A549 (cell line): Measurements from ENCODE around the gene HOXA13.

Source experiments
- CEBPB ChIP-seq, 2 experiments: fragments of >200 bp in 1 of 2; sonication (Bioruptor Twin) in 1 of 2; formaldehyde crosslinking in 1 of 2; IDR thresholded peaks; 2 replicates each; pipeline ENCODE4 v1.6.1; 2012 to 2016
- HOXB5 ChIP-seq: fragments of 250-450 bp; sonication (Bioruptor Pico); IDR thresholded peaks from 2 replicates; pipeline ENCODE4 v1.5.0; 2020; ENCODE audit warnings: mild to moderate bottlenecking, moderate library complexity
- NR3C1 ChIP-seq: fragments of >200 bp; sonication (Bioruptor Twin); formaldehyde crosslinking; IDR thresholded peaks from 3 replicates; pipeline ENCODE4 v1.6.1; 2017
- PBX3 ChIP-seq: IDR thresholded peaks from 2 replicates; pipeline ENCODE4 v1.6.1; 2012
- RAD21 ChIP-seq, 2 experiments: fragments of >200 bp in 1 of 2; sonication (Bioruptor Twin) in 1 of 2; formaldehyde crosslinking in 1 of 2; IDR thresholded peaks in 1 of 2; conservative IDR thresholded peaks in 1 of 2; 2 replicates in 1 of 2; 3 replicates in 1 of 2; pipeline ENCODE4 v1.6.1; 2012 to 2018; ENCODE audit warnings: inconsistent platforms in 1 of 2
- SMC3 ChIP-seq: fragments of >200 bp; sonication (Bioruptor Twin); formaldehyde crosslinking; IDR thresholded peaks from 3 replicates; pipeline ENCODE4 v1.6.1; 2018; ENCODE audit warnings: inconsistent platforms
- TF ChIP-seq, protein P1 (sequence below): IDR thresholded peaks from 2 replicates; pipeline ENCODE4 v1.6.1; 2012
- TF ChIP-seq, protein P2 (sequence below): fragments of >200 bp; sonication (Bioruptor Twin); formaldehyde crosslinking; IDR thresholded peaks from 3 replicates; pipeline ENCODE4 v1.5.1; 2016
- TF ChIP-seq, protein P3 (sequence below): fragments of 200-600 bp; sonication (generic); IDR thresholded peaks from 2 replicates; pipeline ENCODE4 v1.6.1; 2016; ENCODE audit warnings: antibody characterized with exemption, mild to moderate bottlenecking, moderate library complexity

DNA sequence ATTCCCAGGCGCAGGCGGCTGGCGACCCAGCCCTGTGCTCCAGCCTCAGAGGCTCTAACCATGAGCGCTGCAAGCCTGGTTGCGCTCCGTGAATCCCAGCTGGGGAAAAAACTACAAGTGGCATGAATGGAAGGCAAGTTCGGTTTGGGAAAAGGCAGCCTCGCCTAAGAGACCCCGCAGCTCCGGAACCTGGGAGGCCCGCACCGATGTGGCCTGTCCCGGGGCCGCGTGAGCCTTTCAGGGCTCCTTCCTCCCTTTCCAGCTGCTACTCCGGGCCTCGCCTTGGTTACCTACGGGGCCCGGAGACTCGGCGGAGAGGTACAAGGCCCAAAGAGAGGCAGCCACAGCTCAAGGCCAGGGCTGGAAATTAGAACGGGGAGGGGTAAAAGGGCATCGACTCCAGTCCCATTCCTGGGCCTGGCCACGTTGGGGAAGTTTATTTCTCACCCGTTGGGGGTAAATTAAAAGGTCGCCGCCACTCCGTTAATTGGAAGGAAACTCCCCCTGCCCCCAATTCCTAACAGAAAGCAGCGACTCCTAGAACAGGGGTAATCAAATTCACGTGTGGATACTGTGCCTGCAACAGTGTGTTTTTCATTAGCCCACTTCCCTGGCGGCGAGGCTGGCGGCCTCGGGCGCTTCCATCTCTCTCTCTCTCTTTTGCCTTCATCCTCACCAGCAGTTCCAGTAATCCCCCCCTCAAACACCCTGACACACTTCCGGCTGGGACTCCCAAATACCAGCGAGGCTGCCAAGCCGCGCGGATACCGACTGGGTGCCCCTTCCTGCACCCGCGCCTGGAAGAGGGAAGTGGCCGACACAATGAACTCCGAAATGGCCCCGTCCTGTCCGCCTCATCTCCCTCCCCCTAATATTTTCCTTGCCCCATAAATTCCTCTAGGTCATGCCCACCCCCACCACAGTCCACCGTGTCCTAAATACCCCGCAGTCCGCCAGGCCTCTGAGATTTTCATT is 33.1 kb downstream of the HOXA13 start:
- TF ChIP-seq RAD21 (conservative IDR thresholded peaks at IDR 0.05 in 1 of 2, IDR thresholded peaks at IDR 0.05 in 1 of 2) (no peak), NR3C1 (no peak), CEBPB (IDR thresholded peaks at IDR 0.05) (no peak), HOXB5 (no peak), SMC3 (no peak), PBX3 (no peak)
- TF ChIP-seq, protein P1, sequence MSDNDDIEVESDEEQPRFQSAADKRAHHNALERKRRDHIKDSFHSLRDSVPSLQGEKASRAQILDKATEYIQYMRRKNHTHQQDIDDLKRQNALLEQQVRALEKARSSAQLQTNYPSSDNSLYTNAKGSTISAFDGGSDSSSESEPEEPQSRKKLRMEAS: no peak
- TF ChIP-seq, protein P2, sequence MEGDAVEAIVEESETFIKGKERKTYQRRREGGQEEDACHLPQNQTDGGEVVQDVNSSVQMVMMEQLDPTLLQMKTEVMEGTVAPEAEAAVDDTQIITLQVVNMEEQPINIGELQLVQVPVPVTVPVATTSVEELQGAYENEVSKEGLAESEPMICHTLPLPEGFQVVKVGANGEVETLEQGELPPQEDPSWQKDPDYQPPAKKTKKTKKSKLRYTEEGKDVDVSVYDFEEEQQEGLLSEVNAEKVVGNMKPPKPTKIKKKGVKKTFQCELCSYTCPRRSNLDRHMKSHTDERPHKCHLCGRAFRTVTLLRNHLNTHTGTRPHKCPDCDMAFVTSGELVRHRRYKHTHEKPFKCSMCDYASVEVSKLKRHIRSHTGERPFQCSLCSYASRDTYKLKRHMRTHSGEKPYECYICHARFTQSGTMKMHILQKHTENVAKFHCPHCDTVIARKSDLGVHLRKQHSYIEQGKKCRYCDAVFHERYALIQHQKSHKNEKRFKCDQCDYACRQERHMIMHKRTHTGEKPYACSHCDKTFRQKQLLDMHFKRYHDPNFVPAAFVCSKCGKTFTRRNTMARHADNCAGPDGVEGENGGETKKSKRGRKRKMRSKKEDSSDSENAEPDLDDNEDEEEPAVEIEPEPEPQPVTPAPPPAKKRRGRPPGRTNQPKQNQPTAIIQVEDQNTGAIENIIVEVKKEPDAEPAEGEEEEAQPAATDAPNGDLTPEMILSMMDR: no peak
- TF ChIP-seq, protein P3, sequence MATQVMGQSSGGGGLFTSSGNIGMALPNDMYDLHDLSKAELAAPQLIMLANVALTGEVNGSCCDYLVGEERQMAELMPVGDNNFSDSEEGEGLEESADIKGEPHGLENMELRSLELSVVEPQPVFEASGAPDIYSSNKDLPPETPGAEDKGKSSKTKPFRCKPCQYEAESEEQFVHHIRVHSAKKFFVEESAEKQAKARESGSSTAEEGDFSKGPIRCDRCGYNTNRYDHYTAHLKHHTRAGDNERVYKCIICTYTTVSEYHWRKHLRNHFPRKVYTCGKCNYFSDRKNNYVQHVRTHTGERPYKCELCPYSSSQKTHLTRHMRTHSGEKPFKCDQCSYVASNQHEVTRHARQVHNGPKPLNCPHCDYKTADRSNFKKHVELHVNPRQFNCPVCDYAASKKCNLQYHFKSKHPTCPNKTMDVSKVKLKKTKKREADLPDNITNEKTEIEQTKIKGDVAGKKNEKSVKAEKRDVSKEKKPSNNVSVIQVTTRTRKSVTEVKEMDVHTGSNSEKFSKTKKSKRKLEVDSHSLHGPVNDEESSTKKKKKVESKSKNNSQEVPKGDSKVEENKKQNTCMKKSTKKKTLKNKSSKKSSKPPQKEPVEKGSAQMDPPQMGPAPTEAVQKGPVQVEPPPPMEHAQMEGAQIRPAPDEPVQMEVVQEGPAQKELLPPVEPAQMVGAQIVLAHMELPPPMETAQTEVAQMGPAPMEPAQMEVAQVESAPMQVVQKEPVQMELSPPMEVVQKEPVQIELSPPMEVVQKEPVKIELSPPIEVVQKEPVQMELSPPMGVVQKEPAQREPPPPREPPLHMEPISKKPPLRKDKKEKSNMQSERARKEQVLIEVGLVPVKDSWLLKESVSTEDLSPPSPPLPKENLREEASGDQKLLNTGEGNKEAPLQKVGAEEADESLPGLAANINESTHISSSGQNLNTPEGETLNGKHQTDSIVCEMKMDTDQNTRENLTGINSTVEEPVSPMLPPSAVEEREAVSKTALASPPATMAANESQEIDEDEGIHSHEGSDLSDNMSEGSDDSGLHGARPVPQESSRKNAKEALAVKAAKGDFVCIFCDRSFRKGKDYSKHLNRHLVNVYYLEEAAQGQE: no peak
